ENCODE measurements around the gene LRP2. TPM values are rescaled to one million over a fixed set of nuclear protein-coding genes. Genes with fewer than 3 reads are reported as not detected.

LRP2 gene
- polyA plus RNA-seq, 2 of the 4 experiments (the other 2 are of a cell fraction) = 0.04 TPM; not detected in 1

DNA sequence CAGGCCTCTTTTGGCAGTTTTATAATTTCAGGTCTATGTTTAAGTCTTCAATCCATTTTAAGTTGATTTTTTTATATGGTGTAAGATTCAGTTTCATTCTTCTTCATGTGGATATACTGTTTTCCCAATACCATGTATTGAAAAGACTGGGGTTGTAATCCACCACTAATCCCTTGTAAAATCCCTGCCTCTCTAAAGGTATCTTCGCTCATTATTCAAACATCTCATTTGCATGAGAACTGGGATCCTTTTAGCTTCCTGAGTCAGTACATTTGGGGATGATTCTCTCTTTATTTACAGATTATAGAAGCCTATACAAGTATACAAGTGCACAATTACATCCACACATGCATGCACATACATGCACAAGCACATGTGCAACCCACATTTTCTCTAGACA, 267.7 kb downstream of the LRP2 start:
- DNase-seq (ENCODE audit: low read depth in 1 of 2, low spot score in 1 of 2) = no peak
- Histone ChIP-seq H3K4me3 (no peak overlapping the region), H3K27ac (peak overlapping the region; percentile 37 to 38; a peak in 1 of 6 replicates), H3K9me3 (no peaks in the 10 kb centered on the region), H3K4me1 (peaks cover 31% of the 10 kb centered on the region), H3K4me2 (no peak overlapping the region; the same call in 2 of the 3 replicates)
- 85% methylated on average over 1 of the region's 1 CpG for WGBS (ENCODE audit: missing lambda C conversion rate)
- TF ChIP-seq TP53 (CRISPR knock-in tag; IDR thresholded peaks at IDR 0.05) (no peak), NPAS2 (CRISPR knock-in tag; IDR thresholded peaks at IDR 0.05; ENCODE audit: borderline replicate concordance) (no peak), JUNB (IDR thresholded peaks at IDR 0.05) (no peak), CBX8 (IDR thresholded peaks at IDR 0.05) (no peak), ESRRA (IDR thresholded peaks at IDR 0.05; ENCODE audit: borderline replicate concordance, low read length) (no peak), ZSCAN20 (CRISPR knock-in tag; IDR thresholded peaks at IDR 0.05) (no peak), POLR2A (IDR thresholded peaks at IDR 0.05; ENCODE audit: low read length) (no peak), FOSB (CRISPR knock-in tag; IDR thresholded peaks at IDR 0.05) (no peak), RAD21 (conservative IDR thresholded peaks at IDR 0.05 in 1 of 2, IDR thresholded peaks at IDR 0.05 in 1 of 2) (no peak), HDAC2 (IDR thresholded peaks at IDR 0.05) (no peak), EP300 (IDR thresholded peaks at IDR 0.05) (no peak), CBX2 (IDR thresholded peaks at IDR 0.05; ENCODE audit: borderline replicate concordance, low read depth) (no peak)
- TF ChIP-seq, protein P1, sequence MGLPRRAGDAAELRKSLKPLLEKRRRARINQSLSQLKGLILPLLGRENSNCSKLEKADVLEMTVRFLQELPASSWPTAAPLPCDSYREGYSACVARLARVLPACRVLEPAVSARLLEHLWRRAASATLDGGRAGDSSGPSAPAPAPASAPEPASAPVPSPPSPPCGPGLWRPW (IDR thresholded peaks at IDR 0.05) = no peak
- TF ChIP-seq, protein P2, sequence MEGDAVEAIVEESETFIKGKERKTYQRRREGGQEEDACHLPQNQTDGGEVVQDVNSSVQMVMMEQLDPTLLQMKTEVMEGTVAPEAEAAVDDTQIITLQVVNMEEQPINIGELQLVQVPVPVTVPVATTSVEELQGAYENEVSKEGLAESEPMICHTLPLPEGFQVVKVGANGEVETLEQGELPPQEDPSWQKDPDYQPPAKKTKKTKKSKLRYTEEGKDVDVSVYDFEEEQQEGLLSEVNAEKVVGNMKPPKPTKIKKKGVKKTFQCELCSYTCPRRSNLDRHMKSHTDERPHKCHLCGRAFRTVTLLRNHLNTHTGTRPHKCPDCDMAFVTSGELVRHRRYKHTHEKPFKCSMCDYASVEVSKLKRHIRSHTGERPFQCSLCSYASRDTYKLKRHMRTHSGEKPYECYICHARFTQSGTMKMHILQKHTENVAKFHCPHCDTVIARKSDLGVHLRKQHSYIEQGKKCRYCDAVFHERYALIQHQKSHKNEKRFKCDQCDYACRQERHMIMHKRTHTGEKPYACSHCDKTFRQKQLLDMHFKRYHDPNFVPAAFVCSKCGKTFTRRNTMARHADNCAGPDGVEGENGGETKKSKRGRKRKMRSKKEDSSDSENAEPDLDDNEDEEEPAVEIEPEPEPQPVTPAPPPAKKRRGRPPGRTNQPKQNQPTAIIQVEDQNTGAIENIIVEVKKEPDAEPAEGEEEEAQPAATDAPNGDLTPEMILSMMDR (IDR thresholded peaks at IDR 0.05) = no peak
- no peak for ATAC-seq
- ChIA-PET CTCF (interaction anchor here (5.0 kb wide), 1 partner anchor 14 kb away, joined by 40 read pairs; no protein-coding TSS in a partner anchor), POLR2A (no interaction called here)
- no peak for FAIRE-seq

DNA sequence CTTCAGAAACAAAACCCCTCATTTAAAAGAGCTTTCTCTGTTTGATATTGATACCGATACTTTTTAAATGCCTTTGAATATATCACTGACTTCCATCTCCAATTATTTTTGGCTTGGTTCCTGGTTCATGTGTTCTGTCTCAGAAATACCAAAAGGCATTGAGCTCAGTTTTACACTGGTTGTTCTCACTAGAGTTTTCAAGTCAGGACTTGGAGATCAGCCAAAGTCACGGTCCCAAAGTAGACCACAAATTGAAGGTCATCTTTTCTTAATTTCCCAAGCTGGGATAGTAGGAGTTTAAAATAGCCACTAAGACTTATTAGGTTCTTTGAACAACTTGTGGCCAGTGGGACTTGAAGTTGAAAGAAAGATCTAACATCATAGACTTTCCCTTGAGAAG, 268.8 kb downstream of the LRP2 start:
- H3K9me3 ChIP-seq = no peaks in the 10 kb centered on the region
- no peak for ATAC-seq
- H3K27ac ChIP-seq = no peak overlapping the region; a peak in 1 of 6 replicates
- H3K4me3 ChIP-seq = no peak overlapping the region
- POLR2A ChIA-PET = no interaction called here
- no peak overlapping the region for H3K4me2 ChIP-seq
- WGBS (ENCODE audit: missing lambda C conversion rate) = 68% methylated on average over 2 of the region's 2 CpGs
- TF ChIP-seq TFCP2L1 (CRISPR knock-in tag; IDR thresholded peaks at IDR 0.05) (no peak), HOXA7 (CRISPR knock-in tag; IDR thresholded peaks at IDR 0.05) (no peak), JUNB (IDR thresholded peaks at IDR 0.05) (no peak), RFX5 (IDR thresholded peaks at IDR 0.05) (no peak)
- TF ChIP-seq, protein P3, sequence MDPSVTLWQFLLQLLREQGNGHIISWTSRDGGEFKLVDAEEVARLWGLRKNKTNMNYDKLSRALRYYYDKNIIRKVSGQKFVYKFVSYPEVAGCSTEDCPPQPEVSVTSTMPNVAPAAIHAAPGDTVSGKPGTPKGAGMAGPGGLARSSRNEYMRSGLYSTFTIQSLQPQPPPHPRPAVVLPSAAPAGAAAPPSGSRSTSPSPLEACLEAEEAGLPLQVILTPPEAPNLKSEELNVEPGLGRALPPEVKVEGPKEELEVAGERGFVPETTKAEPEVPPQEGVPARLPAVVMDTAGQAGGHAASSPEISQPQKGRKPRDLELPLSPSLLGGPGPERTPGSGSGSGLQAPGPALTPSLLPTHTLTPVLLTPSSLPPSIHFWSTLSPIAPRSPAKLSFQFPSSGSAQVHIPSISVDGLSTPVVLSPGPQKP (IDR thresholded peaks at IDR 0.05; ENCODE audit: low read depth, low read length) = no peak
- H3K4me1 ChIP-seq = peaks cover 31% of the 10 kb centered on the region
- CTCF ChIA-PET = interaction anchor here (1.5 to 5.0 kb wide), 2 partner anchors 15 to 131 kb away, joined by 3 to 40 read pairs; no protein-coding TSS in a partner anchor
- no peak for DNase-seq (ENCODE audit: low read depth in 1 of 2, low spot score in 1 of 2)
- FAIRE-seq = no peak

DNA sequence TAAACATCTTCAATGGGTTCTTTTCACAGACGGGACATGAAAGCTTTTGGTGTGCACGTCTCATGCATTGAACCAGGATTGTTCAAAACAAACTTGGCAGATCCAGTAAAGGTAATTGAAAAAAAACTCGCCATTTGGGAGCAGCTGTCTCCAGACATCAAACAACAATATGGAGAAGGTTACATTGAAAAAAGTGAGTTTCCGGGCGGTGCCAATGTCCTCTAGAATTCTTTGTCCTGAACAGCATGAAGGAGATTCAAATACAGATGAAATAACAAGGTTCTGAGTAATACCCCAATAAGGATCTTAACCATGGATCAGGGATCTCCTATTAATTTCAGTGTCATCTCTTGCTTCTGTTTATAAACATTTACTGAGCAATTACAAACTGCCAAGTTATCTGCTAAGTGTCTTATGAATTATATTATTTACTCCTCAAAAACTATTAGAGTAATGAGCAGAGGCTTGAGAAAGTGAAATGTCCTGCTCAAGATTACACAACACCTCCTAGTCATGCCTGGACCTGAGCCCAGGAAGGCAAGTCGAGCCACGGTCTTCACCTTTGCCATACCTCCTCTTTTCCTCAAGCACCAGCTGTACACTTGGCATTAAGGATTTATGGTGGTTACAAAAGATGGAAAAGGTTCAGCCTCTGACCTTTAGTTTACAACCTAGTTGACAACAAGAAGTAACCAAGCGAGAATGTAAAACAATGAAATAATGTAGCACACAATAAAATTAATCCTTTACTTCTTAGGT, 270.4 kb downstream of the LRP2 start:
- Histone ChIP-seq H3K27ac (peak overlapping the region; percentile 28 to 41; a peak in 3 of 6 replicates), H3K4me2 (peak overlapping the region; percentile 43), H3K9me3 (no peaks in the 10 kb centered on the region), H3K4me3 (no peak overlapping the region), H3K4me1 (peaks cover 31% of the 10 kb centered on the region)
- ATAC-seq (peak in 1 of 2 experiments; percentile 53; a peak in 3 of 6 replicates), FAIRE-seq (no peak), DNase-seq (ENCODE audit: low read depth in 1 of 2, low spot score in 1 of 2) (peak in 1 of 2 experiments; percentile 36)
- POLR2A ChIA-PET = no interaction called here
- TF ChIP-seq GATA3 (IDR thresholded peaks at IDR 0.05; ENCODE audit: borderline replicate concordance) (peak; percentile 29; the same call in 1 of the 2 replicates), CEBPB (IDR thresholded peaks at IDR 0.05) (peak; percentile 56 to 70), JUNB (IDR thresholded peaks at IDR 0.05) (0 out of 2 replicates have a peak, but pooled peaks have one; percentile 26), CHD2 (IDR thresholded peaks at IDR 0.05; ENCODE audit: low read length, partially characterized antibody) (no peak)
- TF ChIP-seq, protein P2 (IDR thresholded peaks at IDR 0.05) = no peak
- TF ChIP-seq, protein P4, sequence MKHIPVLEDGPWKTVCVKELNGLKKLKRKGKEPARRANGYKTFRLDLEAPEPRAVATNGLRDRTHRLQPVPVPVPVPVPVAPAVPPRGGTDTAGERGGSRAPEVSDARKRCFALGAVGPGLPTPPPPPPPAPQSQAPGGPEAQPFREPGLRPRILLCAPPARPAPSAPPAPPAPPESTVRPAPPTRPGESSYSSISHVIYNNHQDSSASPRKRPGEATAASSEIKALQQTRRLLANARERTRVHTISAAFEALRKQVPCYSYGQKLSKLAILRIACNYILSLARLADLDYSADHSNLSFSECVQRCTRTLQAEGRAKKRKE (CRISPR knock-in tag; IDR thresholded peaks at IDR 0.05; ENCODE audit: low read depth) = no peak
- CTCF ChIA-PET = interaction anchor here (0.6 to 1.7 kb wide), 2 partner anchors 50 to 291 kb away, joined by 4 read pairs; no protein-coding TSS in a partner anchor
- WGBS (ENCODE audit: missing lambda C conversion rate) = 36% methylated on average over 8 of the region's 8 CpGs
